ENCODE measurements around the gene COL12A1.
A peak's percentile ranks its signal among the peaks of the same experiment; 100 is the strongest.

The COL12A1 gene

DNA sequence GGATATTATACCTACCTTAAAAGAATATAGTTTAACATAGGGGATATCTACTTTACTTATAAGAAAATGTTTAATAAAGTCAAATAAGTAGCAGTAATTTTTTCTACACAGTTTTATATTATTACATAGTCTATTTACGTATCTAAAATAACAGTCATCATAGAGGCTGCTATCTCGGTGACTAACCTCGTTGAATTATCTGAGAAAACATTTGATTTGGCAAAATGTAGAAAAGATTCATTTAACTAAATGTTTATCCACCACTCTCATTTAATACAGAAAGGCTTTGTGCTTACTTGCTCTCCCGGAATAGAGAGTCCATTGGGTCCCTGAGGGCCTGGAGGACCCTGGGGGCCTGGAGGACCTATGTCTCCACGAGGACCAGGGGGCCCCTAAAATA is 103.6 kb downstream of the COL12A1 start:
- Histone ChIP-seq H3K4me1 (ENCODE audit: insufficient read depth, low read length) (no peaks in the 10 kb centered on the region; the same call in 1 of the 2 replicates), H3K9me3 (ENCODE audit: control insufficient read depth, insufficient read depth, low read length) (no peaks in the 10 kb centered on the region), H3K36me3 (ENCODE audit: insufficient read depth, low read length) (no peaks in the 10 kb centered on the region), H3K9ac (ENCODE audit: low read depth, low read length) (no peak overlapping the region)

- no peak overlapping the region for H3K9ac ChIP-seq (ENCODE audit: low read depth, low read length)
- no peaks in the 10 kb centered on the region for H3K36me3 ChIP-seq (ENCODE audit: insufficient read depth, low read length)
- no peaks in the 10 kb centered on the region; the same call in 1 of the 2 replicates for H3K4me1 ChIP-seq (ENCODE audit: insufficient read depth, low read length)
- no peaks in the 10 kb centered on the region for H3K9me3 ChIP-seq (ENCODE audit: control insufficient read depth, insufficient read depth, low read length)
Measured at GRCh38 chr6:75101896-75102295, 104.0 kb downstream of the COL12A1 start.

DNA sequence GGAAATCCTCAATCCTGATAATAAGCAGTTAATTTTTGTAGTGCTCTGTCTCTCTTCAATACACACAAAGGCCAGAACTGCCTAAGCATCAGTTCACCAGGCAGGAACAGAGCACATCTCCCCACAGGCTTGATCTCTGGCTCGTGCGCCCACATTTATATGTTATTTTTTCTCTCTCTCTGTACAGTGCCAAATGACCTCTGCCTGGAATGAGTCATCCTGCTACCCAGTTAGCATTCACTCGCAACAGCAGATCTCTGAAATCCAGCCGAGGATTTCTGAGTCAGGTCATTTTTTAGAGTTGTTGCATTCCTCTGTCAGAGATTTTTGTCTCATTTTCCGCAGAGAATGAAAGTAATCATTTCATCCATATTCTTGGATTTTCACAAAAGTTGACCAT is 107.1 kb downstream of the COL12A1 start:
- Histone ChIP-seq H3K9me3 (ENCODE audit: control insufficient read depth, insufficient read depth, low read length) (no peaks in the 10 kb centered on the region), H3K36me3 (ENCODE audit: insufficient read depth, low read length) (no peaks in the 10 kb centered on the region), H3K4me1 (ENCODE audit: insufficient read depth, low read length) (no peaks in the 10 kb centered on the region; the same call in 1 of the 2 replicates), H3K9ac (ENCODE audit: low read depth, low read length) (no peak overlapping the region)

DNA sequence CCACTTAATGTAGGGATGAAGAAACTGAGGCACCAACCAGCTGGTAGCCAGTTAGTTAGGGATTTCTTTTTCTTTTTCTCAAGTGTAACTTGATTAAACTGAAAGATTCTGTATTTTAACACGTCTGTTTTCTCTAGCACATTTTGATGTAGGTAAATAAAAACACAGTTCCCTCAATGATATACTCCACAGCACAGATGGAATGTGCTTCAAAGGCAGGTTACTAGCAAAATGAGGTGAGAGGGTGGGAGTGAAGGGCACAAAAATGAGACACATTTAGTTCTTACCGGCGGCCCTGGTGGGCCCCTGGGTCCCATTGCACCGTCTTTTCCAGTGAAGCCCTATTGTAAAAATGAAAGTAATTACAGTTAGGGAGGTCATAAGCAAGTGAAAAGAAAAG is 108.9 kb downstream of the COL12A1 start:
- H3K4me1 ChIP-seq (ENCODE audit: insufficient read depth, low read length): no peaks in the 10 kb centered on the region; the same call in 1 of the 2 replicates
- H3K36me3 ChIP-seq (ENCODE audit: insufficient read depth, low read length): no peaks in the 10 kb centered on the region
- H3K9ac ChIP-seq (ENCODE audit: low read depth, low read length): no peak overlapping the region
- H3K9me3 ChIP-seq (ENCODE audit: control insufficient read depth, insufficient read depth, low read length): no peaks in the 10 kb centered on the region

DNA sequence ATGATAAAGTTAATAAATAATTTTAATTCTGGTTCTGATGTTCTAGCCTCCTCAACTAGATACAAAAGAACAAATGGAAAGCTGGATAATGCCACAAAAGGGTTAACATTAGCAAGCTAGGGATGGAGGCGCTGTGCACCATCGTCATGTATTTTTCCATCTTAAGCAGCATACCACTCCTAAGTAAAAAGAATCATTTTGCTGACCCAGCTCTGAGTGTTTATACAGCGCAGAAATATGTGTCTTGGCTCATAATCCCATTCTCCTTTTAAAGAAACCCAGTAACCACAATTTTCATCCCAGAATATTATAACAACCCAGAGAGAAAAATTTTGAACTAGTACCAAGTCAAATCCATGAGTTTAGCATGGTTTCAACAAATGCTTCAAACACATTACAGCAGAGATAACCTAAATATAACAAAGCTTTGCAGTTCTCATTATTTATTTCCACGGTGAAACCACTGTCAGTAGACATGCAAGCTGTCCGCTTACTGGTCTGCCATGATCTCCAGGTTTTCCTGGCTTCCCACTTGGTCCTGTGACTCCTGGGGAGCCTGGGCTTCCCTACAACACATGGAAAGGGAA is 111.1 kb downstream of the COL12A1 start:
- H3K4me1 ChIP-seq (ENCODE audit: insufficient read depth, low read length): no peaks in the 10 kb centered on the region; the same call in 1 of the 2 replicates
- H3K9me3 ChIP-seq (ENCODE audit: control insufficient read depth, insufficient read depth, low read length): no peaks in the 10 kb centered on the region
- H3K36me3 ChIP-seq (ENCODE audit: insufficient read depth, low read length): no peaks in the 10 kb centered on the region

DNA sequence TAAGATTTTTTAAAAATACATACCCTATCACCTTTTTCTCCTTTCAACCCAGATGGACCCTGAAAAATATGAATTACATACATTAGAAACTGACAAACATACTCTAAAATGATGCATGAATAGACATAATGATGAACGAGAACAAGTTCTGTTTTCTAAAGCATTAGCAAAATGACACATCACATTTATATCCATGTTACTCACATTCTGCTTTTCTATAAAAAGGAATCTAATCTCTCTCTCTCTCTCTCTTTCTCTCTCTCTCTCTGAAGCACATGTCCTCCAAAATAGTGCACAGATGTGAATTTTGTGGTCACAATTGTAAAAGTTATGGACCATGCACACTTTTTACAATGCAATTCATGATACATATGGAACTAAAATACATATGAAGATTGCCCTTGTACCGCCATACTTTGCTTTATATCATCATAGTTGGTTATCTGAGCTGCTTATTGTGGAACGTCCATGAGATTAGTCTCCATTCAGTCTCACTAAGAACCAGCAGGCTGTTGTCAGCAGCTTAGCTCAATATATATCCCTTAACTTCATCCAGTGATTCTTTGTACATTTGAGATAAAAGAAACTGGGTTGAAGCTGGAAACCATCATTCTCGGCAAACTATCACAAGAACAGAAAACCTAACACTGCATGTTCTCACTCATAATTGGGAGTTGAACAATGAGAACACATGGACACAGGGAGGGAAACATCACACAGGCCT is 114.2 kb downstream of the COL12A1 start:
- no peaks in the 10 kb centered on the region for H3K4me1 ChIP-seq (ENCODE audit: insufficient read depth, low read length)
- no peaks in the 10 kb centered on the region for H3K9me3 ChIP-seq (ENCODE audit: control insufficient read depth, insufficient read depth, low read length)
- no peak overlapping the region for H3K9ac ChIP-seq (ENCODE audit: low read depth, low read length)
- no peaks in the 10 kb centered on the region for H3K36me3 ChIP-seq (ENCODE audit: insufficient read depth, low read length)

More for the DNA sequence above, 111.1 kb downstream of the COL12A1 start:
- H3K9ac ChIP-seq (ENCODE audit: low read depth, low read length): no peak overlapping the region

DNA sequence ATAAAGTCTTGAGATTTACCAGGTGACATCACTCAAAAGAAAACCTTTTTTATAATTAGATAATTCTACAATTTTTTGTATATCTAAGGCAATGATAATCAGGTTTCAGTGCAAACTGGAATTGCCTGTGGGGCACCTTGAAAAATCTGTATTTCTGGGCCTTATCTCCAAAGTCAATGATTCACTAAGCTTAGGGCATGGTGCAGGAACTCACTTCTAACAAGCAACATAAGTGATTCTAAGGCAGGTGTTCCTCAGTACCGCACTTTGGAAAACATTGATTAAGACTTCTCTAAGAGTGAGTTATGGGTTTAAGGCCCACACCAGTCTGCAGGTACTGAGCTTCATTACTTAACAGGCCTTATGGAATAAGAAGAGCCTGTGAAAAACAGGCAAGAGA is 115.3 kb downstream of the COL12A1 start:
- H3K9ac ChIP-seq (ENCODE audit: low read depth, low read length): no peak overlapping the region
- no peaks in the 10 kb centered on the region for H3K36me3 ChIP-seq (ENCODE audit: insufficient read depth, low read length)
- peaks cover 2% of the 10 kb centered on the region; the same call in 1 of the 2 replicates for H3K4me1 ChIP-seq (ENCODE audit: insufficient read depth, low read length)
- no peaks in the 10 kb centered on the region for H3K9me3 ChIP-seq (ENCODE audit: control insufficient read depth, insufficient read depth, low read length)

DNA sequence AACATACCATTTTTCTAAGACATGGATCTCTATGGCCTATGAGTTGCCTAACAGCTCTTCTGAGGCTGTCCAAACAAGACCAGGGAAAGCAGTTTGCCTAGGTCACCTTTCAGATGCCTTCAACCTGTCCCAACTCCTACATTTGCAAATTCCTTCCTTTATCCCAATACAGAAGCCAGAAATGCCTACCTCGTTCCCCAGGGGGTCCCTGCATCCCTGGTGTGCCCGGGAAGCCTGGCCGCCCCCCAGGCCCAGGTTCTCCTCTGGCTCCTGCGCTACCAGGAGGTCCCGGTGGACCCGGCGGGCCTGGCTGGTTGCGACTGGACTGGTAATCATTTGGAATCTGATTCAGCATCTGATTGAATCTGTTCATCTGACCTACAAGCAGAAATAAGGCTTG is 115.9 kb downstream of the COL12A1 start:
- Histone ChIP-seq H3K9ac (ENCODE audit: low read depth, low read length) (no peak overlapping the region), H3K4me1 (ENCODE audit: insufficient read depth, low read length) (peaks cover 4% of the 10 kb centered on the region; the same call in 1 of the 2 replicates), H3K36me3 (ENCODE audit: insufficient read depth, low read length) (no peaks in the 10 kb centered on the region), H3K9me3 (ENCODE audit: control insufficient read depth, insufficient read depth, low read length) (no peaks in the 10 kb centered on the region)

- H3K9ac ChIP-seq (ENCODE audit: low read depth, low read length): no peak overlapping the region
- H3K4me1 ChIP-seq (ENCODE audit: insufficient read depth, low read length): peaks cover 4% of the 10 kb centered on the region; the same call in 1 of the 2 replicates
- no peaks in the 10 kb centered on the region for H3K9me3 ChIP-seq (ENCODE audit: control insufficient read depth, insufficient read depth, low read length)
- no peaks in the 10 kb centered on the region for H3K36me3 ChIP-seq (ENCODE audit: insufficient read depth, low read length)
Measured at GRCh38 chr6:75089151-75089897, 116.5 kb downstream of the COL12A1 start.

DNA sequence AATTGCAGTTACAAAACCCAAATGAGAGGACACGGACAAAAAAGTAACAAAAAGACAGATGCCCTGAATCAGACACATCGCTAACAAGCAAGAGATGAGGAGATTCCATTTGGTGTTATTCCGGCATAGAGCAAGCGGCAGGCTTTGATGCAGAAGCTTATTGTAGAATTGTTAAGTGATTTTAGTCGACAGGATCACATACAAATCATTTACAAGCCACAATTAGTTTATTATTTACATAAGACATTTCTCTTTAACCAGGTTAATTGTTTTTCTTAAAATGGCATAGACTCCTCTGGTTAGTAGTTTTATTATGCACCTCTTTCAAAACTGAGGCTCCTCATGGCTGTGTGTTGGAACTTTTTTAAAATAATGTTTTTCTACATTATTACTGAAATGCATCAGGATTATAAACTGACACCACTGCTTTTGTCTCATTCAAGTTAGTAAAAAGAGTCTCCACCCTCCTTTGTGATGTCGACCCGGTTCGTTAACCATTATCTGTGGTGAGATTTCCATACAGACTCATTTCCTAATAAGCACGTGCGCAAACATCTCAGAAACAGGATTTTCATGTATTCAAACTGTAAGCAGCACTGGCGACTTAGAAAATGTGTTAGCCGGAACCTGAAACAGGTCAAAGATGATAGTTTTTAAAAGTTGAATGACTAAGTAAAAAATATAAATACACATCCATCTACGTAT is 119.8 kb downstream of the COL12A1 start:
- no peaks in the 10 kb centered on the region for H3K9me3 ChIP-seq (ENCODE audit: control insufficient read depth, insufficient read depth, low read length)
- peaks cover 4% of the 10 kb centered on the region; the same call in 1 of the 2 replicates for H3K4me1 ChIP-seq (ENCODE audit: insufficient read depth, low read length)
- no peaks in the 10 kb centered on the region for H3K36me3 ChIP-seq (ENCODE audit: insufficient read depth, low read length)
- no peak overlapping the region for H3K9ac ChIP-seq (ENCODE audit: low read depth, low read length)

- peak overlapping the region; percentile 53 for H3K9ac ChIP-seq (ENCODE audit: low read depth, low read length)
- no peaks in the 10 kb centered on the region for H3K36me3 ChIP-seq (ENCODE audit: insufficient read depth, low read length)
- no peaks in the 10 kb centered on the region for H3K9me3 ChIP-seq (ENCODE audit: control insufficient read depth, insufficient read depth, low read length)
- peaks cover 4% of the 10 kb centered on the region; the same call in 1 of the 2 replicates for H3K4me1 ChIP-seq (ENCODE audit: insufficient read depth, low read length)
Measured at GRCh38 chr6:75084872-75085381, 120.9 kb downstream of the COL12A1 start.

DNA sequence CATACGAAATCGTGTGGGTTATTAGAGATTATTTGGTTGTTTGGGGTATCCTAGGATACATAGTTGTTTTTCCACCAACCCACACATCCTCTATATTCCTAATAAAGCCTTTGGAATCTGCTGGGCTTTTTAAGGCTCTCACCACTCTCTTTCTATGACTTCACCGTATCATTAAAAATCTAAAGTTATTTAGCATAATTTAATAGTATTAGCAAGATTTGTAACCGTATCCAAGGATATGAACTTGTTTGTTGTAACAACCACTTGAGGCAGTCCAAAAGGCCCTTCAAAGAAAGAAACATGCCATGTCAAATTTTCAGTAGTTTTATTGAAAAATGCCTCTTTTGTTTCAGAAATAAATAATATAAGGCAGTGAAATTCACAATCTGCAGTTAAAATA is 121.8 kb downstream of the COL12A1 start:
- Histone ChIP-seq H3K4me1 (ENCODE audit: insufficient read depth, low read length) (peaks cover 4% of the 10 kb centered on the region; the same call in 1 of the 2 replicates), H3K9me3 (ENCODE audit: control insufficient read depth, insufficient read depth, low read length) (no peaks in the 10 kb centered on the region), H3K36me3 (ENCODE audit: insufficient read depth, low read length) (no peaks in the 10 kb centered on the region), H3K9ac (ENCODE audit: low read depth, low read length) (no peak overlapping the region)

- no peaks in the 10 kb centered on the region for H3K36me3 ChIP-seq (ENCODE audit: insufficient read depth, low read length)
- H3K9me3 ChIP-seq (ENCODE audit: control insufficient read depth, insufficient read depth, low read length): no peaks in the 10 kb centered on the region
- peaks cover 4% of the 10 kb centered on the region; the same call in 1 of the 2 replicates for H3K4me1 ChIP-seq (ENCODE audit: insufficient read depth, low read length)
- no peak overlapping the region for H3K9ac ChIP-seq (ENCODE audit: low read depth, low read length)
Measured at GRCh38 chr6:75081921-75082320, 123.9 kb downstream of the COL12A1 start.

DNA sequence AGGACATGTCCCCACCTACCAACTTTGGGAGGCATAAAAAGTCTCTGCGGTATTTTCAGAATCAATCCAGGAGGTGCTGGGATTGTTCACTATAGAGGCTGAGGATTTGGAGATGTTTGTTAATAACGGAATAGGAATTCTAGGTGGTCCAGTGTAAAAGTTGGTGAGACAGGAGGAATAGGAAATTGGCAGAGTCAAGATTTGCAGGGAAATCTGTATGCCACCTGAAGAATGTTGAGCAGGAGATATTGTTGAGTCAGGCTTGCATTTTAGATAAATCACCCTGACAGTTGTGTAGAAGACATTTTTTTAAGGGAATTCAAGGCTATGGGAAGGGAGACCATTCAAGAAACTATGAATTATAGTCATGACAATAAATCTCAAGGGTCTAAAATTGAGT is 124.8 kb downstream of the COL12A1 start:
- Histone ChIP-seq H3K9me3 (ENCODE audit: control insufficient read depth, insufficient read depth, low read length) (no peaks in the 10 kb centered on the region), H3K36me3 (ENCODE audit: insufficient read depth, low read length) (no peaks in the 10 kb centered on the region), H3K4me1 (ENCODE audit: insufficient read depth, low read length) (peaks cover 4% of the 10 kb centered on the region; the same call in 1 of the 2 replicates), H3K9ac (ENCODE audit: low read depth, low read length) (no peak overlapping the region)

All from ES-I3 (cell line).